GM06990 (cell line): Measurements from ENCODE around the gene SFT2D2.

ENCODE experiments used
- DNase-seq: peaks from one replicate; pipeline ENCODE4 v3.0.0-alpha.2; 2011; ENCODE audit not compliant: insufficient read length; ENCODE audit errors: extremely low read depth
- H3K27me3 ChIP-seq: replicated peaks from 2 replicates; pipeline ENCODE4 v1.6.0; 2011; ENCODE audit warnings: low read length; ENCODE audit not compliant: control insufficient read depth, insufficient read depth
- H3K36me3 ChIP-seq: 2 replicates; pipeline ENCODE4 v1.5.1; 2011; ENCODE audit warnings: low read length; ENCODE audit not compliant: control insufficient read depth, insufficient read depth
- H3K4me3 ChIP-seq: replicated peaks from 2 replicates; pipeline ENCODE4 v1.5.1; 2011; ENCODE audit warnings: low read depth, mild to moderate bottlenecking, control low read depth, low read length
- CTCF ChIP-seq: IDR thresholded peaks from 2 replicates; pipeline ENCODE4 v1.5.1; 2011; ENCODE audit warnings: low read length, control low read depth, mild to moderate bottlenecking, inconsistent platforms; ENCODE audit not compliant: insufficient read depth, poor library complexity, severe bottlenecking

SFT2D2 gene

GRCh38 chr1:168217664-168218063 is 8.1 kb upstream of the SFT2D2 start:
- Histone ChIP-seq H3K36me3 (no peaks in the 10 kb centered on the region), H3K4me3 (no peak overlapping the region), H3K27me3 (no peaks in the 10 kb centered on the region)
- no peak for TF ChIP-seq CTCF
- DNase-seq = no peak

DNA sequence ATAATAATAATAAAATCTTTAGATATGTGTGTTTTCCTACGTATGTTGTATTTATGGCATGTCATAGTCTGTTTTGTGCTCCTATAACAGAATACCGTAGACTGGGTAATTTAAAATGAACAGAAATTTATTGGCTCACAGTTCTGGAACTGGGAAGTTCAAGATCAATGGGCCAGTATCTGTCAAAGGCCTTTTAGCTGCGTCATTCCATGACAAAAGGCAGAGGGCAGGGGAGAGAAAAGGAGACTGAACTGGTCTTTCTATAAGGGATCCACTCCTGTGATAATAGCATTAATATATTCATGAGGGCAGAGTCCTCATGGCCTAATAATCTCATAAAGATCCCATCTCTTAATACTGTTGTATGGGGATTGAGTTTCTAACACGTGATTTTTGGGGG is 7.1 kb upstream of the SFT2D2 start:
- no peak for TF ChIP-seq CTCF
- H3K36me3 ChIP-seq = no peaks in the 10 kb centered on the region
- no peak for DNase-seq

DNA sequence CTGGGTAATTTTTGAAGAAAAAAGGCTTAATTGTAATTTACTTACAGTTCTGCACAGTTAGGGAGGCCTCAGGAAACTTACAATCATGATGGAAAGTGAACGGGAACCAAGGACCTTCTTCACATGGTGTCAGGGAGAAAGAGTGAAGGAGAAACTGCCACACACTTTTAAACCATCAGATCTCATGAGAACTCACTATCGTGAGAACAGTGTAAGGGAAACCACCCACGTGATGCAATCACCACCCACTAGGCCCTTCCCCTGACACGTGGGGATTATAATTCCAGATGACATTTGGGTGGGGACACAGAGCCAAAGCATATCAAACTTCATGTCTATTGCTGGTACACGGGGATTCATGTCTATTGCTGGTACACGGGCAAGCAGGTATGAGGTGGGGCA is 5.3 kb upstream of the SFT2D2 start:
- no peak for DNase-seq
- Histone ChIP-seq H3K27me3 (no peaks in the 10 kb centered on the region), H3K4me3 (no peak overlapping the region), H3K36me3 (no peaks in the 10 kb centered on the region)
- TF ChIP-seq CTCF = no peak

More for the DNA sequence above, 7.1 kb upstream of the SFT2D2 start:
- H3K4me3 ChIP-seq = no peak overlapping the region
- H3K27me3 ChIP-seq = no peaks in the 10 kb centered on the region

- Histone ChIP-seq H3K4me3 (no peak overlapping the region), H3K27me3 (no peaks in the 10 kb centered on the region), H3K36me3 (no peaks in the 10 kb centered on the region)
- DNase-seq = no peak
- no peak for TF ChIP-seq CTCF
These were observed 4.5 kb upstream of the SFT2D2 start for GRCh38 chr1:168221275-168221674.

- DNase-seq = no peak
- Histone ChIP-seq H3K27me3 (no peaks in the 10 kb centered on the region), H3K36me3 (no peaks in the 10 kb centered on the region), H3K4me3 (no peak overlapping the region)
- TF ChIP-seq CTCF = no peak
These were observed 2.5 kb upstream of the SFT2D2 start for GRCh38 chr1:168223261-168223660.

- DNase-seq = no peak
- Histone ChIP-seq H3K4me3 (no peak overlapping the region), H3K27me3 (no peaks in the 10 kb centered on the region), H3K36me3 (no peaks in the 10 kb centered on the region)
- no peak for TF ChIP-seq CTCF
These were observed 1.9 kb upstream of the SFT2D2 start for GRCh38 chr1:168223681-168224540.
